HL-60 (cell line): ENCODE measurements around the gene TMEM270.

Source experiments
- GABPA ChIP-seq: IDR thresholded peaks from 2 replicates; pipeline ENCODE4 v1.6.1; 2012; ENCODE audit warnings: low read depth
- REST ChIP-seq: IDR thresholded peaks from 2 replicates; pipeline ENCODE4 v1.6.1; 2012; ENCODE audit warnings: low read depth; ENCODE audit not compliant: insufficient replicate concordance
- TF ChIP-seq, protein P1 (sequence below): IDR thresholded peaks from one replicate; pipeline ENCODE4 v1.5.1; 2011; ENCODE audit warnings: low read length, control low read depth, inconsistent platforms; ENCODE audit not compliant: insufficient read depth

DNA sequence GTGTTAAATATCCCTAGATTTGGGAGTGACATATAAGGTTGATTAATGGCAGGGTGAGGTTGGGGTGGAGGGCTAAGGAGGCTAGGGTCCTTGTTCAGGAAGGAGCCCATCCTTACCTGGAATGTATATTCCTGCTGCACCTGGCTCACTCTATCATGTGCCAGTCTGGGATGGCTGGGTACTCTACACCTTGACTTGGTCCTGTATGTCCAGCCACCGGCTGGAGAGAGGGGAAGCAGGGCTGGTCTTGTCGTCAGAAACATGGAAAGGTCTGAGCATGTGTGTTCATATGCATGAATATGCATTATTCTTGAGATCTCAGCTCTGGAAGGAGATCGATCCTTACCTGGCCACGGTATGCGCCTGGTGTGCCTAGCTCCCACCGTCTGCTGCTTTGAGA lies 33.2 kb downstream of the TMEM270 start:
- TF ChIP-seq, protein P1, sequence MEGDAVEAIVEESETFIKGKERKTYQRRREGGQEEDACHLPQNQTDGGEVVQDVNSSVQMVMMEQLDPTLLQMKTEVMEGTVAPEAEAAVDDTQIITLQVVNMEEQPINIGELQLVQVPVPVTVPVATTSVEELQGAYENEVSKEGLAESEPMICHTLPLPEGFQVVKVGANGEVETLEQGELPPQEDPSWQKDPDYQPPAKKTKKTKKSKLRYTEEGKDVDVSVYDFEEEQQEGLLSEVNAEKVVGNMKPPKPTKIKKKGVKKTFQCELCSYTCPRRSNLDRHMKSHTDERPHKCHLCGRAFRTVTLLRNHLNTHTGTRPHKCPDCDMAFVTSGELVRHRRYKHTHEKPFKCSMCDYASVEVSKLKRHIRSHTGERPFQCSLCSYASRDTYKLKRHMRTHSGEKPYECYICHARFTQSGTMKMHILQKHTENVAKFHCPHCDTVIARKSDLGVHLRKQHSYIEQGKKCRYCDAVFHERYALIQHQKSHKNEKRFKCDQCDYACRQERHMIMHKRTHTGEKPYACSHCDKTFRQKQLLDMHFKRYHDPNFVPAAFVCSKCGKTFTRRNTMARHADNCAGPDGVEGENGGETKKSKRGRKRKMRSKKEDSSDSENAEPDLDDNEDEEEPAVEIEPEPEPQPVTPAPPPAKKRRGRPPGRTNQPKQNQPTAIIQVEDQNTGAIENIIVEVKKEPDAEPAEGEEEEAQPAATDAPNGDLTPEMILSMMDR = no peak
- no peak for TF ChIP-seq REST
- TF ChIP-seq GABPA = no peak
